HCT116 (cell line): ENCODE results near the gene GRID2.

Source experiments
- ATF3 ChIP-seq: IDR thresholded peaks from 2 replicates; pipeline ENCODE4 v1.6.1; 2012
- CTCF ChIP-seq, 3 experiments: fragments of 200-600 bp in 1 of 3; sonication (generic) in 1 of 3; IDR thresholded peaks in 2 of 3; conservative IDR thresholded peaks in 1 of 3; 2 replicates each; pipeline ENCODE4 v1.5.1; 2012 to 2017; ENCODE audit warnings: low read depth in 2 of 3, low read length in 2 of 3, antibody characterized with exemption in 1 of 3, borderline replicate concordance in 1 of 3, control low read depth in 1 of 3, mild to moderate bottlenecking in 1 of 3, mixed read lengths in 1 of 3, mixed run types in 1 of 3, moderate library complexity in 1 of 3; ENCODE audit not compliant: insufficient read depth in 1 of 3
- EZH2 ChIP-seq: fragments of 200-600 bp; sonication (generic); IDR thresholded peaks from 2 replicates; pipeline ENCODE4 v1.6.1; 2017; ENCODE audit warnings: antibody characterized with exemption, mixed run types
- MAX ChIP-seq: IDR thresholded peaks from 2 replicates; pipeline ENCODE4 v1.6.1; 2012
- POLR2A ChIP-seq: IDR thresholded peaks from 2 replicates; pipeline ENCODE4 v1.7.0; 2011; ENCODE audit warnings: borderline replicate concordance; ENCODE audit not compliant: insufficient read depth, insufficient read length; ENCODE audit errors: extremely low read depth
- RAD21 ChIP-seq: IDR thresholded peaks from 2 replicates; pipeline ENCODE4 v1.6.1; 2012; ENCODE audit warnings: low read depth, mild to moderate bottlenecking
- REST ChIP-seq: IDR thresholded peaks from 2 replicates; pipeline ENCODE4 v1.6.1; 2012; ENCODE audit warnings: low read depth
- TCF7L2 ChIP-seq: IDR thresholded peaks from 2 replicates; pipeline ENCODE4 v1.7.0; 2011; ENCODE audit warnings: borderline replicate concordance, inconsistent platforms; ENCODE audit not compliant: insufficient read depth, insufficient read length; ENCODE audit errors: extremely low read depth

GRCh38 chr4:92789741-92790140 lies 486.0 kb downstream of the GRID2 start:
- no peak for TF ChIP-seq POLR2A
- TF ChIP-seq EZH2: no peak
- no peak for TF ChIP-seq CTCF (IDR thresholded peaks at IDR 0.05 in 2 of 3, conservative IDR thresholded peaks at IDR 0.05 in 1 of 3; ENCODE audit: borderline replicate concordance in 1 of 3, insufficient read depth in 1 of 3, low read depth in 2 of 3, low read length in 2 of 3)
- TF ChIP-seq ATF3: no peak
- TF ChIP-seq RAD21: no peak
- TF ChIP-seq REST: no peak
- no peak for TF ChIP-seq TCF7L2
- TF ChIP-seq MAX: no peak
